Kasumi-1 (cell line): ENCODE data around the gene STRN3.
"Not testable (repeated sequence)": the region's sequence is repeated elsewhere in the genome, so short reads cannot be mapped to it uniquely, and the experiment has no call there.

Experiments used
- DNase-seq, 2 experiments: peaks; one replicate each; lab custom pipeline; 2025; lab: John Stamatoyannopoulos, UW

STRN3 gene

GRCh38 chr14:30967364-30968098 is 58.6 kb downstream of the STRN3 start:
- DNase-seq: not testable (repeated sequence)

GRCh38 chr14:30966415-30967363 is 59.5 kb downstream of the STRN3 start:
- peak; percentile 66 to 79 for DNase-seq

- DNase-seq: not testable (repeated sequence)
These were observed 60.3 kb downstream of the STRN3 start for GRCh38 chr14:30965861-30966260.

GRCh38 chr14:30962537-30962936 is 63.6 kb downstream of the STRN3 start:
- not testable (repeated sequence) for DNase-seq

GRCh38 chr14:30961330-30961729 is 64.8 kb downstream of the STRN3 start:
- DNase-seq: no peak

GRCh38 chr14:30960216-30960615 is 66.0 kb downstream of the STRN3 start:
- DNase-seq: no peak

- DNase-seq: no peak
These were observed 67.4 kb downstream of the STRN3 start for GRCh38 chr14:30958555-30959407.

- no peak for DNase-seq
These were observed 68.3 kb downstream of the STRN3 start for GRCh38 chr14:30957813-30958370.

GRCh38 chr14:30949651-30950050 is 76.5 kb downstream of the STRN3 start:
- DNase-seq: no peak

- DNase-seq: no peak
These were observed 82.5 kb downstream of the STRN3 start for GRCh38 chr14:30943694-30944093.

- DNase-seq: no peak
These were observed 85.3 kb downstream of the STRN3 start for GRCh38 chr14:30940886-30941285.

- DNase-seq: no peak
These were observed 87.6 kb downstream of the STRN3 start for GRCh38 chr14:30938617-30939016.

GRCh38 chr14:30935445-30935844 is 90.7 kb downstream of the STRN3 start:
- DNase-seq: no peak

- DNase-seq: not testable (repeated sequence)
These were observed 92.2 kb downstream of the STRN3 start for GRCh38 chr14:30933937-30934336.

- peak in 1 of 2 experiments; percentile 28 for DNase-seq
These were observed 97.7 kb downstream of the STRN3 start for GRCh38 chr14:30928462-30928861.

GRCh38 chr14:30925254-30925653 is 100.9 kb downstream of the STRN3 start:
- no peak for DNase-seq

GRCh38 chr14:30921788-30922187 is 104.4 kb downstream of the STRN3 start:
- DNase-seq: no peak

GRCh38 chr14:30921305-30921704 is 104.9 kb downstream of the STRN3 start:
- no peak for DNase-seq

- DNase-seq: no peak
These were observed 110.6 kb downstream of the STRN3 start for GRCh38 chr14:30915596-30915995.

- DNase-seq: no peak
These were observed 111.4 kb downstream of the STRN3 start for GRCh38 chr14:30914812-30915211.

GRCh38 chr14:30908826-30909225 is 117.4 kb downstream of the STRN3 start:
- DNase-seq: no peak

GRCh38 chr14:30907659-30908057 is 118.5 kb downstream of the STRN3 start:
- no peak for DNase-seq
